Activated T-cell treated with anti-CD3 and anti-CD28 coated beads, Interleukin-2, amount 50 U/mL, for 72 hours (primary cell): ENCODE data around the gene CLUH. TPM values are rescaled to one million over a fixed set of nuclear protein-coding genes. Genes with fewer than 3 reads are reported as not detected.
A peak's percentile ranks its signal among the peaks of the same experiment; 100 is the strongest.

ENCODE experiments used
- ATAC-seq, 2 donors: fragments of 150-1000 bp; cut with Tn5 transposase; replicated peaks in 1 of 2; 2 replicates each; pipeline ENCODE4 v1.10.0; 2021; ENCODE audit warnings: moderate library complexity in 2 of 2, mild to moderate bottlenecking in 1 of 2
- DNase-seq, 2 donors: peaks; one replicate each; pipeline ENCODE4 v3.0.0; 2021 to 2022; ENCODE audit warnings: mixed read lengths in 1 of 2
- H3K27ac Mint-ChIP-seq: one replicate; pipeline ENCODE4 v1.8.0; 2022; ENCODE audit warnings: mild to moderate bottlenecking, moderate library complexity, mixed read lengths
- H3K27me3 Mint-ChIP-seq: one replicate; pipeline ENCODE4 v1.8.0; 2022; ENCODE audit warnings: low read depth, mixed read lengths
- H3K36me3 Mint-ChIP-seq, 2 donors: one replicate each; pipeline ENCODE4 v1.8.0; 2022; ENCODE audit warnings: mixed read lengths in 2 of 2, mild to moderate bottlenecking in 1 of 2; ENCODE audit not compliant: insufficient read depth in 2 of 2
- H3K4me1 Mint-ChIP-seq: one replicate; pipeline ENCODE4 v1.8.0; 2022; ENCODE audit warnings: low read depth, mixed read lengths
- H3K4me3 Mint-ChIP-seq, 2 donors: one replicate each; pipeline ENCODE4 v1.8.0; 2022; ENCODE audit warnings: mild to moderate bottlenecking in 2 of 2, mixed read lengths in 2 of 2, moderate library complexity in 2 of 2
- H3K9me3 Mint-ChIP-seq, 2 donors: one replicate each; pipeline ENCODE4 v1.8.0; 2022; ENCODE audit warnings: mixed read lengths in 2 of 2
- total RNA-seq, 2 donors: library from RNA; stranded (reverse); gene quantifications; one replicate each; pipeline ENCODE4 v1.2.3, GENCODE V29; 2022

The CLUH gene
- total RNA-seq, 2 donors from 2014 or later: 32.1 to 49.7 TPM

GRCh38 chr17:2644971-2645370 is 66.6 kb downstream of the CLUH start:
- Mint-ChIP-seq H3K27me3 (no peaks in the 10 kb centered on the region), H3K9me3 (peaks cover 0 to 1% of the 10 kb centered on the region in 2 donors), H3K4me1 (peaks cover 5% of the 10 kb centered on the region), H3K4me3 (no peak overlapping the region), H3K27ac (peak overlapping the region; percentile 42), H3K36me3 (peaks cover 6 to 24% of the 10 kb centered on the region in 2 donors)
- DNase-seq (no peak), ATAC-seq (no peak)

Other genes with a start within 250 kb of the CLUH start
- gene METTL16, start 199.9 kb downstream of the CLUH start, total RNA-seq: 10 to 100 TPM; 33.3 to 45.7 TPM
- 100 to 1,000 TPM; 211 to 218 TPM for gene PAFAH1B1, start 118.1 kb downstream of the CLUH start, total RNA-seq
- gene CCDC92B, start 37.9 kb upstream of the CLUH start, total RNA-seq: under 1 TPM in 1 of 2 donors, not detected in 1; 0.14 TPM
- 1 to 10 TPM in 1 of 2 donors, under 1 TPM in 1; 0.50 to 3.1 TPM for gene RAP1GAP2, start 84.7 kb upstream of the CLUH start, total RNA-seq